Measurements from ENCODE around the gene UBE2D1. TPM values are rescaled to one million over a fixed set of nuclear protein-coding genes. Genes with fewer than 3 reads are reported as not detected.

Gene UBE2D1
- total and polyA plus RNA-seq, 2 of the 4 experiments (the other 2 are of a cell fraction), result 9.1 to 9.7 TPM

- no peak overlapping the region for H2AK9ac ChIP-seq (replicated peaks; ENCODE audit: low read depth, low read length, poor library complexity)
- no peaks in the 10 kb centered on the region for H4K20me1 ChIP-seq (ENCODE audit: insufficient read depth, low read length)
- H2AFZ ChIP-seq (replicated peaks; ENCODE audit: low read length, poor library complexity), result no peak overlapping the region
- no peak overlapping the region for H2BK20ac ChIP-seq (ENCODE audit: low read depth, low read length)
- no peak overlapping the region for H2BK5ac ChIP-seq (ENCODE audit: low read depth, low read length, poor library complexity, severe bottlenecking)
- CTCF ChIA-PET, result no interaction called here
- H3K36me3 ChIP-seq (ENCODE audit: control insufficient read depth, insufficient read depth, low read length), result no peaks in the 10 kb centered on the region
- H3K4me3 ChIP-seq (ENCODE audit: insufficient read depth, low read depth, low read length), result no peak overlapping the region
- H2BK15ac ChIP-seq (ENCODE audit: low read depth, low read length), result no peak overlapping the region
- no peak overlapping the region for H3K9ac ChIP-seq (ENCODE audit: low read depth, low read length)
- H3K56ac ChIP-seq (ENCODE audit: extremely low read depth, insufficient read depth, low read length), result no peak overlapping the region
- no peak overlapping the region for H3K4ac ChIP-seq (ENCODE audit: low read depth, low read length)
- H3K14ac ChIP-seq (replicated peaks; ENCODE audit: low read depth, low read length), result no peak overlapping the region
- DNase-seq, result no peak
- H2BK120ac ChIP-seq (ENCODE audit: low read depth, low read length), result no peak overlapping the region
- H4K8ac ChIP-seq (ENCODE audit: low read depth in 2 of 2, low read length in 2 of 2), result no peak overlapping the region
- TF ChIP-seq, protein P1, sequence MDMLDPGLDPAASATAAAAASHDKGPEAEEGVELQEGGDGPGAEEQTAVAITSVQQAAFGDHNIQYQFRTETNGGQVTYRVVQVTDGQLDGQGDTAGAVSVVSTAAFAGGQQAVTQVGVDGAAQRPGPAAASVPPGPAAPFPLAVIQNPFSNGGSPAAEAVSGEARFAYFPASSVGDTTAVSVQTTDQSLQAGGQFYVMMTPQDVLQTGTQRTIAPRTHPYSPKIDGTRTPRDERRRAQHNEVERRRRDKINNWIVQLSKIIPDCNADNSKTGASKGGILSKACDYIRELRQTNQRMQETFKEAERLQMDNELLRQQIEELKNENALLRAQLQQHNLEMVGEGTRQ (IDR thresholded peaks at IDR 0.05; ENCODE audit: low read depth, low read length), result no peak
- no peak overlapping the region for H4K91ac ChIP-seq (ENCODE audit: insufficient read depth, low read depth, low read length)
- H3K4me1 ChIP-seq (ENCODE audit: control insufficient read depth, insufficient read depth, low read length), result no peaks in the 10 kb centered on the region
- H2AK5ac ChIP-seq (ENCODE audit: low read depth, low read length), result no peak overlapping the region
- no peak overlapping the region for H4K5ac ChIP-seq (ENCODE audit: low read depth, low read length)
- BruUV-seq (replicated peaks), result no TSS peak
- ATAC-seq (ENCODE audit: low read depth), result no peak
- no peak overlapping the region for H3K4me2 ChIP-seq (ENCODE audit: low read depth, low read length)
- POLR2A ChIA-PET (ENCODE audit: unreplicated experiment), result no interaction called here
- no peak overlapping the region for H3K27ac ChIP-seq (ENCODE audit: insufficient read depth, low read length)
- intact Hi-C loops (cut with micrococcal nuclease) (no loop called here), in situ Hi-C loops (cut with MboI; ENCODE audit: low sequenced_read_pairs) (no loop called here), dilution Hi-C loops (cut with HindIII; ENCODE audit: low sequenced_read_pairs, unreplicated experiment) (loop anchor here (25.0 kb wide), 1 partner anchor 130 kb away; no protein-coding TSS in a partner anchor)
- H3K9me3 ChIP-seq (ENCODE audit: control insufficient read depth, insufficient read depth, low read length), result no peaks in the 10 kb centered on the region
- peaks cover 2% of the 10 kb centered on the region for H3K27me3 ChIP-seq (ENCODE audit: control insufficient read depth, insufficient read depth, low read length)
- H3K79me1 ChIP-seq (ENCODE audit: low read depth in 1 of 2, low read length in 2 of 2), result no peaks in the 10 kb centered on the region
- no peak overlapping the region for H3K18ac ChIP-seq (ENCODE audit: low read depth, low read length)
- H3K23ac ChIP-seq (ENCODE audit: low read depth, low read length), result no peak overlapping the region
- no peaks in the 10 kb centered on the region for H3K9me1 ChIP-seq (ENCODE audit: insufficient read depth, low read length)
These were observed 17.9 kb upstream of the UBE2D1 start for GRCh38 chr10:58316874-58317273.
